Measurements from ENCODE around the gene ZNF613.

ZNF613 gene

DNA sequence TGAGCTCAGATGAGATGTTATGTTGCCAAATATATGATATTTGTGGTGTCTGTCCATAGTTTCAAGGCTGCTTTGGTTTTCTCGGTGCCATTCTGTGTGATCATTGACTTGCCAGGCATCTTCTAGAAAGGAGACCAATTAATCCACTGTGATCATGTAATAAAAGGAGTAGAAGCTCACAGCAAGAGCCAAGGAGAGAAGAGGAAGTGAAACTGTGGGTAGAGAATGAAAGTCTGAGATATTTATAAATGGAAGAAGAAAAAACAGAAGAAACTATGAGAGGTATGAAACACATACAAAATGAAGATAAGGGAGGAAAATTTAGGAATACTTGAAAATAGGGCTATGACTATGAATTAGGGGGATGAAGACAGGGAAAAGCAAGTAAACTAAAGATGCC, 11.1 kb upstream of the ZNF613 start:
- in situ Hi-C loops (cut with MboI; ENCODE audit: low pct_unique_long_range_greater_than_20kb, low sequenced_read_pairs, unreplicated experiment), result no loop called here
- TF ChIP-seq, protein P1, sequence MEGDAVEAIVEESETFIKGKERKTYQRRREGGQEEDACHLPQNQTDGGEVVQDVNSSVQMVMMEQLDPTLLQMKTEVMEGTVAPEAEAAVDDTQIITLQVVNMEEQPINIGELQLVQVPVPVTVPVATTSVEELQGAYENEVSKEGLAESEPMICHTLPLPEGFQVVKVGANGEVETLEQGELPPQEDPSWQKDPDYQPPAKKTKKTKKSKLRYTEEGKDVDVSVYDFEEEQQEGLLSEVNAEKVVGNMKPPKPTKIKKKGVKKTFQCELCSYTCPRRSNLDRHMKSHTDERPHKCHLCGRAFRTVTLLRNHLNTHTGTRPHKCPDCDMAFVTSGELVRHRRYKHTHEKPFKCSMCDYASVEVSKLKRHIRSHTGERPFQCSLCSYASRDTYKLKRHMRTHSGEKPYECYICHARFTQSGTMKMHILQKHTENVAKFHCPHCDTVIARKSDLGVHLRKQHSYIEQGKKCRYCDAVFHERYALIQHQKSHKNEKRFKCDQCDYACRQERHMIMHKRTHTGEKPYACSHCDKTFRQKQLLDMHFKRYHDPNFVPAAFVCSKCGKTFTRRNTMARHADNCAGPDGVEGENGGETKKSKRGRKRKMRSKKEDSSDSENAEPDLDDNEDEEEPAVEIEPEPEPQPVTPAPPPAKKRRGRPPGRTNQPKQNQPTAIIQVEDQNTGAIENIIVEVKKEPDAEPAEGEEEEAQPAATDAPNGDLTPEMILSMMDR (IDR thresholded peaks at IDR 0.05; ENCODE audit: extremely low read depth, insufficient read depth, missing control alignments), result no peak
- no peak for DNase-seq (ENCODE audit: low spot score)

DNA sequence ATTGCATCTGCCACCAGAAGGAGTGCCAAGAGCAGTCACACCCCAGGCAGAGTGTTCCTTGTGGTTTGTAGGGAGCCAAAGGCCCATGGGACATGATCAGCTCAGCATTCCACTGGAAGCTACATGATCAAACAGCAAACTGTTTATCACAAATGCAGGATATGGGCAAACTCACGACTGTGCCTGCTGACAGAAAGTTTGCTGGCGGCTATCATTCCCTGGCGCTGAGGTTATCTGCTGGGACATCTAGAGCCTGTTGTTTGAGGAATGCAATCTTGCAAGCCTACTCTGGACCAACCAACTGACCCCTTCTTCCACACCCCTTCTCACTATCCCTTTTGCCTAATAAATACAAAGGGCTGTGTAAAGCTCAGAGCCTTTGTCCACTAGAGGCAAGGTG, 7.7 kb upstream of the ZNF613 start:
- DNase-seq (ENCODE audit: low spot score), result no peak
- in situ Hi-C loops (cut with MboI; ENCODE audit: low pct_unique_long_range_greater_than_20kb, low sequenced_read_pairs, unreplicated experiment), result no loop called here
- TF ChIP-seq, protein P1 (IDR thresholded peaks at IDR 0.05; ENCODE audit: extremely low read depth, insufficient read depth, missing control alignments), result no peak

DNA sequence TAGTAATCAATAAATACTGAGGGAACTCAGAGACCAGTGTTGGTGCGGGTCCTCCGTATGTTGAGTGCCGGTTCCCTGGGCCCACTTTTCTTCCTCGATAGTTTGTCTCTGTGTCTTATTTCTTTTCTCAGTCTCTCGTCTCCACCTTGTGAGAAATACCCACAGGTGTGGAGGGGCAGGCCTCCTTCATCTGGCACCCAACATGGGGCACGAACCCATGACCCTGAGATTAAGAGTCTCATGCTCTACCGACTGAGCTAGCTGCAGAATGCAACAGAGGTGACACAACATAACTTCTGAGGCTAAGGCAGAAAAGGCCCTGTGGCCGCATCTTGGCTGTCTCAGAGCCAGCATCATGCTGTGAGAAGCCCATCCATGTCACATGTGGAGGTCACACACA, 5.3 kb upstream of the ZNF613 start:
- TF ChIP-seq, protein P1 (IDR thresholded peaks at IDR 0.05; ENCODE audit: extremely low read depth, insufficient read depth, missing control alignments), result no peak
- in situ Hi-C loops (cut with MboI; ENCODE audit: low pct_unique_long_range_greater_than_20kb, low sequenced_read_pairs, unreplicated experiment), result no loop called here
- no peak for DNase-seq (ENCODE audit: low spot score)

DNA sequence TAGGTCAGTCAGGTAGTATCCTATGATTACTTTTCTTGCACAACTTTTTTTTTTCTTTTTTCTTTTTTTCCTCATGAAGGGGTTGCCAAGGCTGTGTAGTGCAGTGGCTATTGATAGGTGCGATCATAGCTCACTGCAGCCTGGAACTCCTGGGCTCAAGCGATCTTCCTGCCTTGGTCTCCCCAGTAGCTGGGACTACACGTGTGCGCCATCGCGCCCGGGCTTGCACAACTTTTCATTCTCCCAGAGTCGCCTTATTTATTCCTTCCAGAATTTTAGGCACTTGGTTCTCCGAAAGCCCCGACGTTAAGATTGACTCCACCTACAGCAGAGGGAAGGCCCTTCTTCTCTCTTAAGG, 867 bp upstream of the ZNF613 start:
- DNase-seq (ENCODE audit: low spot score), result no peak
- in situ Hi-C loops (cut with MboI; ENCODE audit: low pct_unique_long_range_greater_than_20kb, low sequenced_read_pairs, unreplicated experiment), result no loop called here
- TF ChIP-seq, protein P1 (IDR thresholded peaks at IDR 0.05; ENCODE audit: extremely low read depth, insufficient read depth, missing control alignments), result no peak

DNA sequence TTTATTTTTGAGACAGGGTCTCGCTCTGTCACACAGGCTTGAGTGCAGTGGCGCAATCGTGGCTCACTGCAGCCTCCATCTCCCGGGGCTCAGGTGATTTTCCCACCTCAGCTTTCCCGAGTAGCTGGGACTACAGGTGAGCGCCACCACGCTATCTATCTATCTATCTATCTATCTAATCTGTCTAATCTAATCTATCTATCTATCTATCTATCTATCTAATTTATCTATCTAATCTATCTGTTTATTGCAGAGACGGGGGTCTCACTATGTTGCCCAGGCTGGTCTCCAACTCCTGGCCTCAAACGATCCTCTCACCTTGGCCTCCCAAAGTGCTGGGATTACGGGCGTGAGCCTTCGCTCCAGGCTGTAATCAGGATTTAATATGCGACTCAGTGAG, 587 bp downstream of the ZNF613 start:
- DNase-seq (ENCODE audit: low spot score), result no peak
- in situ Hi-C loops (cut with MboI; ENCODE audit: low pct_unique_long_range_greater_than_20kb, low sequenced_read_pairs, unreplicated experiment), result no loop called here
- TF ChIP-seq, protein P1 (IDR thresholded peaks at IDR 0.05; ENCODE audit: extremely low read depth, insufficient read depth, missing control alignments), result no peak

DNA sequence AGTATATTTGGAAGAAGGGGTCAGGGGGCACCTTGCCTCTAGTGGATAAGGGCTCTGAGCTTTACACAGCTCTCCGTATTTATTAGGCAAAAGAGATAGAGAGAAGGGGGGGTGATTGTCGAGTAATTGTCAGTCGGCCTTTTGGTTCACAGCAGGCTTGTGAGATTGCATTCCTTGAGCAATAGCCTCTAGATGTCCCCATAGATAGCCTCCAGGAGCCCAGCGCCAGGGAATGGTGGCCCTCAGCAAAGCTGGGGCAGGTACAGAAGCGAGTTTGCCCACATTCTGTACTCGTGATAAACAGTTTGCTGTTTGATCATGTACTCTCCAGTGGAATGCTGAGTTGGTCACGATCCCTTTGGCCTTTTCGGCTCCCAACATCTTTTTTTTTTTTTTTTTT, 4.6 kb downstream of the ZNF613 start:
- TF ChIP-seq, protein P1 (IDR thresholded peaks at IDR 0.05; ENCODE audit: extremely low read depth, insufficient read depth, missing control alignments), result no peak
- in situ Hi-C loops (cut with MboI; ENCODE audit: low pct_unique_long_range_greater_than_20kb, low sequenced_read_pairs, unreplicated experiment), result no loop called here
- no peak for DNase-seq (ENCODE audit: low spot score)

DNA sequence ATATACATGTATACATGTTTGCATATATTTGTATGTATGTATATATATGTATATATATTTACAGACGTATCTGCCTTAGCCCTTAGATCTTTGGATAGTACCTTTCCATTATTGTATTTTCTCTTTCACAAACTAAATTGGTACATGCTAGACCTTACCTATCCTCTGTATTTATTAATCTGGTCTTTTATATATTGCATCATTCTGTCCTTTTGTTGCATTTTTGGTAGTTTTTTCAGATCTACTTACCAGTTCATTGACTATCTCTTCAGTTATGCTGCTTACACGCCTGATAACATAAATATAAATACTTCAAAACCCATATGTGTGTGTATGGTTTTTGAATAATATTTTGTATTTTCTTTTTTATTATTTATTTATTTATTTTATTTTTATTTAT, 11.7 kb downstream of the ZNF613 start:
- in situ Hi-C loops (cut with MboI; ENCODE audit: low pct_unique_long_range_greater_than_20kb, low sequenced_read_pairs, unreplicated experiment), result no loop called here
- DNase-seq (ENCODE audit: low spot score), result no peak
- TF ChIP-seq, protein P1 (IDR thresholded peaks at IDR 0.05; ENCODE audit: extremely low read depth, insufficient read depth, missing control alignments), result no peak

All from GM13977 (cell line).